RWPE2 (cell line): ENCODE data around the gene BAZ2A.

Experiments used
- ATAC-seq: fragments of 200-7000 bp; cut with Tn5 transposase; 3 replicates; pipeline ENCODE4 v1.9.1; 2021; ENCODE audit warnings: low read depth
- DNase-seq: peaks from one replicate; pipeline ENCODE4 v3.0.0-alpha.2; 2020; ENCODE audit warnings: low spot score
- H3K27ac ChIP-seq: fragments of 450-650 bp; 2 replicates; pipeline ENCODE4 v1.5.1; 2017; ENCODE audit warnings: mild to moderate bottlenecking; ENCODE audit not compliant: poor library complexity, severe bottlenecking
- H3K27me3 ChIP-seq: fragments of 250-450 bp; sonication (Bioruptor Pico); 2 replicates; pipeline ENCODE4 v1.5.1; 2021; ENCODE audit warnings: mild to moderate bottlenecking, moderate library complexity; ENCODE audit not compliant: insufficient read depth, poor library complexity, severe bottlenecking
- H3K36me3 ChIP-seq: fragments of 250-450 bp; sonication (Bioruptor Pico); 2 replicates; pipeline ENCODE4 v1.5.1; 2020; ENCODE audit warnings: low read depth, mild to moderate bottlenecking, moderate library complexity
- H3K4me1 ChIP-seq: fragments of 250-450 bp; sonication (Bioruptor Pico); 2 replicates; pipeline ENCODE4 v1.5.1; 2021; ENCODE audit warnings: mild to moderate bottlenecking, moderate library complexity; ENCODE audit not compliant: insufficient read depth, poor library complexity, severe bottlenecking
- H3K4me3 ChIP-seq: fragments of 250-450 bp; sonication (Bioruptor Pico); 2 replicates; pipeline ENCODE4 v1.5.1; 2021; ENCODE audit warnings: mild to moderate bottlenecking, moderate library complexity; ENCODE audit not compliant: severe bottlenecking
- H3K9me3 ChIP-seq: fragments of 250-450 bp; sonication (Bioruptor Pico); 2 replicates; pipeline ENCODE4 v1.5.1; 2021; ENCODE audit warnings: mild to moderate bottlenecking, moderate library complexity; ENCODE audit not compliant: severe bottlenecking
- CTCF ChIP-seq: fragments of 450-650 bp; IDR thresholded peaks from one replicate; pipeline ENCODE4 v1.5.1; 2017; ENCODE audit warnings: mild to moderate bottlenecking, moderate library complexity; ENCODE audit not compliant: poor library complexity, severe bottlenecking

The BAZ2A gene

GRCh38 chr12:56630180-56630632 is at the start of gene BAZ2A:
Gene BAZ2A, minus strand, starts transcription at chr12:56630326. Its CDS starts 12,796 bp downstream, at chr12:56617530.
- H3K27me3 ChIP-seq = no peaks in the 10 kb centered on the region
- no peak for TF ChIP-seq CTCF
- H3K4me1 ChIP-seq = peaks cover 18% of the 10 kb centered on the region
- peaks cover 17% of the 10 kb centered on the region for H3K36me3 ChIP-seq
- peak within 1 kb of the TSS; percentile 86 for H3K27ac ChIP-seq
- H3K4me3 ChIP-seq = peak within 1 kb of the TSS; percentile 64
- DNase-seq (peak; percentile 90), ATAC-seq (peak; percentile 69)
- no peaks in the 10 kb centered on the region for H3K9me3 ChIP-seq

GRCh38 chr12:56678852-56679251 is 48.7 kb upstream of the BAZ2A start:
- Histone ChIP-seq H3K36me3 (peaks cover 67% of the 10 kb centered on the region), H3K27ac (no peak overlapping the region), H3K4me1 (peaks cover under 1% of the 10 kb centered on the region), H3K4me3 (no peak overlapping the region), H3K27me3 (no peaks in the 10 kb centered on the region), H3K9me3 (no peaks in the 10 kb centered on the region)
- DNase-seq (no peak), ATAC-seq (no peak)
- TF ChIP-seq CTCF = no peak

GRCh38 chr12:56677680-56678079 is 47.6 kb upstream of the BAZ2A start:
- no peaks in the 10 kb centered on the region for H3K9me3 ChIP-seq
- no peaks in the 10 kb centered on the region for H3K27me3 ChIP-seq
- TF ChIP-seq CTCF = no peak
- DNase-seq (no peak), ATAC-seq (no peak)
- H3K4me1 ChIP-seq = peaks cover 4% of the 10 kb centered on the region
- H3K27ac ChIP-seq = no peak overlapping the region
- H3K36me3 ChIP-seq = peaks cover 71% of the 10 kb centered on the region
- no peak overlapping the region for H3K4me3 ChIP-seq

- DNase-seq (no peak), ATAC-seq (no peak)
- H3K9me3 ChIP-seq = no peaks in the 10 kb centered on the region
- H3K4me1 ChIP-seq = peaks cover 5% of the 10 kb centered on the region
- H3K36me3 ChIP-seq = peaks cover 72% of the 10 kb centered on the region
- no peak for TF ChIP-seq CTCF
- H3K27me3 ChIP-seq = no peaks in the 10 kb centered on the region
- H3K4me3 ChIP-seq = no peak overlapping the region
- H3K27ac ChIP-seq = no peak overlapping the region
These were observed 46.9 kb upstream of the BAZ2A start for GRCh38 chr12:56676851-56677580.

- no peaks in the 10 kb centered on the region for H3K9me3 ChIP-seq
- H3K36me3 ChIP-seq = peaks cover 88% of the 10 kb centered on the region
- H3K4me3 ChIP-seq = no peak overlapping the region
- peaks cover 15% of the 10 kb centered on the region for H3K4me1 ChIP-seq
- TF ChIP-seq CTCF = no peak
- DNase-seq = no peak
- no peaks in the 10 kb centered on the region for H3K27me3 ChIP-seq
- peak overlapping the region; percentile 38 for H3K27ac ChIP-seq
- ATAC-seq = no peak
These were observed 41.5 kb upstream of the BAZ2A start for GRCh38 chr12:56671608-56672007.
